GM19468 (cell line): ENCODE measurements around the gene COL6A1.
"Not testable (repeated sequence)": the region's sequence is repeated elsewhere in the genome, so short reads cannot be mapped to it uniquely, and the experiment has no call there.

Source experiments
- ATAC-seq: cut with Tn5 transposase; IDR thresholded peaks from one replicate; pipeline ENCODE4 v1.9.1; 2021; ENCODE audit warnings: mild to moderate bottlenecking, moderate library complexity, moderate number of reproducible peaks; ENCODE audit not compliant: unreplicated experiment; ENCODE audit errors: extremely low read depth

The COL6A1 gene

DNA sequence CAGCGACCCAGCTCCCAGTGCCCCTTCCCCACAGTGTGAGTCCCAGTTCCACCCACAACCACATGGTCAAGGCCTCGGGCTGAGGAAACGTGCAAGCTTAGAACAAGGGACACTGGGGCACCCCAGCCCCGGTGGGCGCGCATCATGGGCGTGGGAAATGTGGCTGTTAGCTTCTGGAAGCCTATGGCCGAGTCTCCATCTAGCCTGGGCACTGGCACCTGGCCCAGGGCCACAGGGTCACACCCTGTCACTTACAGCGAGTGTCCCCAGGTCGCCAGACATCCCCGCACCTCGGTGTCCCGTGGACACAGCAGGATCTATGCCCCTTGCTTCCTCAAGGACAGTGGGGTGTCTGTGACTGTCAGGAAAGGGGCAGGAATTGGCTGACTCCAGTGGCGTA, 37.0 kb upstream of the COL6A1 start:
- ATAC-seq, result no peak

DNA sequence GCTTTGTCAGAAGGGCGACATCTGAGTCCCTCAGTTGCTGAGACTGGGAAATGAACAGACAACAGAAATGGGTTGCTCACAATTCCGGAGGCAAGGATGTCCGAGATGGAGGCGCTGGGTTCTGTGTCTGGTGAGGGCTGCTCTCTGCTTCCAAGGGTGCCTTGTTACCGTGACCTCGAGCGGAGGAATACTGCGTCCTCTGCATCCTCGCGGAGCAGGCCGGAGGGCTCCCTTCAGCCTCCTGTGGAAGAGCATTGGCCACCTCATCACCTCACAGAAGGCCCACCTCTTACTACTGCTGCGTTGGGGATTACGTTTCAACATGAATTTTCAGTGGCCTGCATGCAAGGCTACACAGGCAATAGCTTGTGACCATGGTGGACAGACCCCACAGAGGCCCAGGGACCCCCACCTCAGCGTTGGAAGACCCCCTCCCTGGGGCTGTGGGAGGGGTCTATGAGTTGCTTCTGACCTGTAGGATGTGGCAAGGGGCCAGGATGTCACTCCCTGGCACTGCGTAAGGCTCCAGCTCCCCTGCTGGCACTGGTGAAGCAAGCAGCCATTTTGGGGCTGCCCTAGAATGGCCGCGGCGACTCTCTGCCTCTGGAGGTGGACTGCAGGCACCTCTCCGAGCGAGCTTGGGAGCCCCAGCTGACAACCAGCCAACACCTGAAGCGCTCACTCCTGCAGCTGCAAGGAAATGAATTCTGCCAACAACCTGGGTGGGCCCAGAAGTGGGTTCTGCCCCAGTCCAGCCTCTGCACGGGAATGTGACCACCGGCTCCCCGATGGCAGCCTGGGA, 36.3 kb upstream of the COL6A1 start:
- ATAC-seq, result no peak

DNA sequence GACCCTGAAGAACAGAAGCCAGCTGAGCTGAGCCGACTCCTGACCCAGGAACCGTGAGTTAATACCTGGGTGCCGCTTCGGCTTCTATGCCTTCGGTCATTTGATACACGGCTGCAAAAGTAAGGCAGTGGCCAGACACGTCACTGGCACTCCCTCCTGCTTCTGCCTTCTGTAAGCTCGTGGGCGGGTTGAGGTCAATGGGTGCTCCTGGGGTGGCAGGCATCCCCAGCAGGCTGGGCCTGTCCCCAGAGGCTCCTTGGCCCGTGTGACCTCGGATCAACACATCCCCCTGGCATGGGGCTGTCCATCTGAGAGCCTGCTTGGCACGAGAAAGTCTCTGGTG, 35.7 kb upstream of the COL6A1 start:
- ATAC-seq, result no peak

DNA sequence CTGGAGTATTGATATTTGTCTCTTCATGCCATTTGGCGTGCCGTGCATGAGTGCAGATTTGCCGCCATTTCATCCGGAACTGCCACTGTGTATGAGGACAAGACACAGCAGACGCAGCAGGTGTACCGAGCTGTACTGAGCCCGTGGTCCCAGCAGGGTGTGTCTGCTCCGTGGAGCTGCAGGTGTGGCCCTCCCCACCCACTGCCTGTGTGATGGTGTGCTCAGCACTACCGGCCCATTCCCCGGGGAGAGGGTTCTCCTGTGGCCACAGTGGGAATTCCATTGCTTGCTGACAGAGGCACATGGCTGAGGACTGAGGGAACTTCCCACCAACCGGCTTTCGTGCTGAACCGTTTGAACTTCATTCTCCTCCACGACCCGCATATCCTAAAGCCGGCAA, 34.3 kb upstream of the COL6A1 start:
- no peak for ATAC-seq

DNA sequence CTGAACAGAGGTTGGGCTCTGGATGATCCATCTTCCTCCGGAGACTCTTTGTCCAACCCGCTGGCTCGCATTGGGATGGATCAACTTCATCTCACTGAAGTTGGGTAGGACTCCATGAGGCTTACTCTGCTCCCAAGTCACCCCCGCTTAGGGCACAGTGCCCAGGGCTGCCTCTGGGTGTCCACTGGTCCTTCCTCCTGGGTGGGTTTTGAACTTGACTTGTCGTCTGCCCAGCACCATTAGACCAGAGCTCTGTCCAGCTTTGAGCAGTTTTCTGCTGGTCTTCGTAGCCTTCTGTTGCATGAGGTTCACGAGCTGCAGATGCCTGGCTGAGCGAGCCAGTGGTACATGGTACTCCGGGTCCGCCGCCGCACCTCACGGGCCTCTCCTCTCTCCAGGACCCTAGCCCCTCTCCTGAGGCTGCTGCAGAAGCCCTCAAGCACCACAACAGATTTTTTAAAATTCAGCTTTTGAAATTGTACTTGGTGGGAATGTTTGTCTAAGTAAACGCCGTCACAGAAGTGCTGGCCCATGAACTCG, 33.8 kb upstream of the COL6A1 start:
- ATAC-seq, result no peak

DNA sequence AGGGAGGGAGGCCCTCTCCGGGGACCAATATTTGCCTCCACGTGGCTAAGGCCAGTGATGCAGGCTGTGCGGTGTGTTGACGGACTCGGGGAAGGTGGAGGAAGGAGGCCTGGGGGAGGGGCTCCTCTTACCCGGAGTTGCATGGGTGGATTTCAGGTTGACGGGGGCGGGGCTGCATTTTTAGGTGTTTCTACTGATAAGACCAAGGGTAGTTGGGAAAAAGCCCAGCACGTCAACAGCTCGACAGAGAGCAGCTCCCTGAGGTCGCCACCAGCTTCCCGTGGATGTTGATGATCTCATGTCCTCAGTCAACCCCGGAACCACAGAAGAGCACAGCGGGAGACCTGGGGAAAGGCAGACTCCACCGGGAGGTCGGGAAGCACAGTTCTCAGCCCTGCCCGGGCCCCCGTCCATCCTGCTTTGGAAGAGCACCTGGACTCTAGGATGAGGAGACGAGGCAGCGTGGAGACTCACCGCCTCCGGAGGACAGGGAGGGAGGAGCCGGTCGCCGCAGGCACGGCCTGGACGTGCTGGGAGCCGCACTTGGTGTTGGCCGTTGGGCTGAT, 32.9 kb upstream of the COL6A1 start:
- ATAC-seq, result no peak

DNA sequence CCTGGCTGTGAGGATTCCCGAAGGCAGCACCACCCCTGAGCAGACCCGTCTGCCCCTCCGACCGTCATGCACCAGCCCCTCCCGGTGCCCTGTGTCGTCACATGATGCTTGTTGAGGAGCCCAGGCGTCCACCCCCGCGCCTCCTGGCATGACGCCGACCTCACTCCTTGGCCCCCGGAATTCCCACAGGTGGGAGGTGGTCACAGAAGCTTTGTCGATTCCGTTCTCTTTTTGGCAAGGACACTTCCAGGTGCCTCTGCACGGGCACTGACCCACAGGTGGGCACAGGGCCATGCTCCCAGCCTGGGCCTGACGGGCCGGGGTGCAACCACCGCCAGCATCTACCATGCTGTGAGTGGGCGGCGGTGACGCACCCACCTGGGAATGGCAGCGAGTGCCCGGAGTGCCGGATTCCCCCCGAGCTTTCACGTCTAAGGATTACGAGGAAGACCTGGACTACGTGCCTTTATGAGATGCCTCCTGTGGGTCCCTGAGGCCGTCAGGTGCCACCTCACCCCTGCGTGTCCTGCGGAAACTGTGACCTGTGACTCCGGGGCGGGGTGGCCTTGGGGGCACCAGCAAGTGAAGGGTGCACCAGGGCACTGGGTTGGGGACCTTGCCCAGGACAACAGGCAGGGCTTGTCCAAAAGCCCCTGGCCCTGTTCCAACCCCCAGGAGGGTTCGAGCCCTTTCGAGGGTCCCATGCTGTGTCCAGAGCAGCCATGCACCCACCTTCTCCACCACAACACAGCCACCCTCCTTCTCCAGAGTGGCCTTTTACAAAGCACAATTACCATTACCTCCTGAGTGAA, 31.4 kb upstream of the COL6A1 start:
- no peak for ATAC-seq

DNA sequence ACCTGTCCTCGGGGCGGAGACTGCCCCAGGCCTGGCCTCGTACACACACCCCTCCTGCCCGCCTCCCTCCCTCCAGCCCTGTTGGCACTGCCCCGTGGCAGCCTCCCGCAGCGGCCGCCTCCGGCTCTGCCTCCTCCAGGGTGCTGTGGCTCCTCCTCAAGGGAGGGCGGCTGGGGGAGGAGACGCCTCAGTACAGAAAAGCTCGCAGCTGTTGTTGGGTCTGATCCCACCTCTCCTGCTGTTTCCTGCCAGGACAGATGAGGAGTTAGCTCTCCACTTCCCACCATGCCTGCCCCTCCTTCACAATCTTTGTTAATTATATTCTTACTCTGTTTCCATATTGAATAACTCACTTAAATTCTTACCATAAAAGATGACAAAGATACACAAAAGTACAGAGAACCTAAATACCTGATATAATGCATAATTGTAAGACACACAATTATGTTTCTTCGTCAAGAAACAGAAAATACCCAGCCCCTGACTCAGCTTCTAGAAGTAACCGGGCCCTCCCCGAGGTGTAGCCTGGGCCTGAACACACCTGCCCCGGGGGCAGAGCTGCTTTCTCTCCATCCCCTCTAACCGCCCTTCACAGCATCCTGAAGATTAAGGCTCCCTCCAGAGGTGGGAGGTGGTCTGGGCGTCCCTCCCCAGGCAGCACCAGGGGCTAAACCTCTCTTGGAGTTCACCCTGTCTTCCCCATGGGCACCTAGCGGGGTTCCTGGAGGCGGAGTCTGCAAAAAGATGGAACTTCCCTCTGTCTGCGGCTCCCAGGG, 30.6 kb upstream of the COL6A1 start:
- no peak for ATAC-seq

DNA sequence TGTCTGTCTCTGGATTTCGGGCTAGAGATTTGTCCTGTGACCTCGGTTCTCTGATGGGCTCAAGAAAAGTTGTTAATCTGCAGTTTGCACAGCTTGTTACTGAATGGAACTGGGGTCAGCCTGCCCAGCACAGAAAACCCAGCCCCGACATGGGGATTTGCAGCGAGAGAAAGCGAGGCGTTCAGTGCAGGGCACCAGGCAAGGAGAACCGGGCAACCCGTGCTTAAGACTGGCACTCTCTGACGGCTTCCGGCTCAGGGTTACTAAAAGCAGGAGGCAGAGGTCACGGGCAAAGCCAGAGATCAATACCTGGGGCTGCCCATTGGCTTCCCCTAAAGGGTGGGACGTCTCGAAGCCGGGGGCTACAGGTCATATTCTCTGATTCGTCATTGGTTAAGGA, 29.9 kb upstream of the COL6A1 start:
- no peak for ATAC-seq

DNA sequence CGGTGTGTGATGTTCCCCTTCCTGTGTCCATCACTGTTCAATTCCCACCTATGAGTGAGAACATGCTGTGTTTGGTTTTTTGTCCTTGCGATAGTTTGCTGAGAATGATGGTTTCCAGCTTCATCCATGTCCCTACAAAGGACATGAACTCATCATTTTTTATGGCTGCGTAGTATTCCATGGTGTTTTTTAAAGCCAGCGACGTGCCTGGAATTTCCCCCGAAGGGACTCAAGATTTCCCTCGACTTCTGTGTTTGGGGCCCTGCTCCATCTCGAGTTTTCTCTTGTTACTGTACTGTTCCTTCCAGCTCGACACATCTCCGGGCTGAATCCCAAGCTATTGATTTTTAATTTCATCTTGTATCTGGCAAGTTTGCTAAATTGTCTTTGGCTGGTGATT, 29.0 kb upstream of the COL6A1 start:
- ATAC-seq, result not testable (repeated sequence)

DNA sequence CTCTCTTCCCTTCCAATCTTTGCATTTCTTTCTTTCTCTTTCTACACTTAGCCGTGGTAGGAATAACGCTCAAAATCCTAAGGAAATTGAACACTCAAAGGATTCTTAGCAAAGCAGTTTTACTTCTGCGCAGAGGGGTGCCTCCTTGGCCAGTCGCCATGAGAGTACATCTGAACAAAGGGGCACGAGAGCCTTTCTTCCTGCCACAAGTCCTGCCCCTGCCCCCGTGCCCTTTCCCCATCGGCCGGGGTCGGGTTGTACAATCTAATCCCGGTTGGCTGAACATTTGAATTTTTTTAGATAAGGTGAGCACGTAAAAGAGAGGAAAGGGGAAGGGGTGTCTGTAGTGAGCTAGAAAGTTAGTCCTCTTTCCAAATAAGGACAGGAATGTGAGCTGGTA, 28.6 kb upstream of the COL6A1 start:
- ATAC-seq, result no peak

DNA sequence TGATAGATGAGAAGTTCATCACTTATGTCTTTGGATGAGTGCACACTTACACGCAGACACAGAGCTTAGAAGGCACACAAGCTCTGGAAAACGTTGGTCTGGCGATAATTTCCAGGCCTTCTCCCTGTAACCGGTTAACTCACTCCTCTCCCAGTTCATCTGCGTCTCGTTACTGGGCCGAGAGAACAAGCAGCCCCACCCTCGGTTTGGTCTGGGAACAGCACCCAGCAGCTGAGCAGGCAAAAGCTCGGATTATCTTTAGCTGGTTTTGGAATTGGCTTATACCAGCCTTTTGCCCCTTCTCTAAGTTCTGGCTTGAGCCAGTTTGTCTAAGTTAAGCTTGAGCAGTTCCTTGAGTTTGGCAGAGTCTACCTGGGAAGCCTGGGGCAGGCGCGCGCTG, 27.3 kb upstream of the COL6A1 start:
- no peak for ATAC-seq

DNA sequence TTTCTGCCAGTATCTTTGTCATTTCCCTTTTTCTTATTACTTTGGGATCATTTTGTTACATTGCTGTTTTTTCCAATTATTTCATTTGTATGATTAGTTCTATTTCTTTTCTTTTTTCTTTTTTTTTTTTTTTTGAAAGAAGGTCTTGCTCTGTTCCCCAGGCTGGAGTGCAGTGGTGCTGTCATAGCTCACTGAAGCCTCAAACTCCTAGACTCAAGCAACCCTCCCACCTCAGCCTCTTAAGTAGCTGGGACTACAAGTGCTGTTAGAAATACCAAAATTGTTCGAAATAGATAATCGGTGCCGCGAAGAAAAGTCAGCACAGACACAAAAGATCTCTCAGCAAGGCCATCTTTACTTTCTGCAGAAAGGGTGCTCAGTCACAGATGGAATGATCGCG, 26.6 kb upstream of the COL6A1 start:
- ATAC-seq, result no peak

DNA sequence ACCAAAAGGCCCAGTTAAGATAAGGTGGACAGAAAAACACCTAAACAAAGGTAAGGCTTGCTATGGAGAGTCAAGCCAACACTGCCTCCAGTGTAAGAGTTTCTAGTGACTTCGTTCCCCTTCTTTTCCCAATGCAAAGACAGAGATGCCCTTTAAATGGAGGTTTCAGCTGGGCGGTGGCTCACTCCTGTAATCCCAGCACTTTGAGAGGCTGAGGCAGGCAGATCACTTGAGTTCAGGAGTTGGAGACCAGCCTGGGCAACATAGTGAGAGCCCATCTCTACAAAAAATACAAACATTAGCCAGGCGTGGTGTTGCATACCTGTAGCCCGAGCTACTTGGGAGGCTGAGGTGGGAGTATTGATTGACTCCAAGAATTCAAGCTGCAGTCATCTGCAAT, 24.0 kb upstream of the COL6A1 start:
- no peak for ATAC-seq

DNA sequence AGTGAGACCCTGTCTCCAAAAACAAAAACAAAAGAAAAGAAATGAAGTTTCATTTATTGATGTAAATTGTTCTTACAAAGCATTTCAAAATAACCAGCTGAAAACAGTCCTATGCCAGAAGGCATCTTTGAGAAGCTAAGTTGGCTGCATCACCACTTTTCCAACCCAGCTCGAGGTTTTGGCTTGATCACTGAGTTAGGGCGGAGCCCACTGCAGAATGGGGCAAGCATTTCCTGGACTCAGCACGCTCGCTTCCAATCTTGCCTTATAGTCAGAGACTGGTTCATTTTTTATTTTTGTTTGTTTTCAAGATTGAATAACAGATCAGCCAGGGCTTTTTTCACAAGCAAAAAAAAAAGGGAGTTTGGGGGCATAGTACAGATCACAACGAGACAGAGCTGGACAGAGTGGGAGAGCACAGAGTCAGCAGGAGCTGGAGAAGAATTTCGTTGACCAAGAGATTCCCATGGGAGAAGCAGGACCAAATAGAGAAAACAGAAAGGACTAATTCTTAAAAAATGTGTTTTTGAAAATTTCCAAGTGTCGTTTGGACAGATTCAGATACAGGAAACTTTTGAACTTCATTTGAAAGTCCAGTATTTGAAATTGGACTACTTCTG, 23.5 kb upstream of the COL6A1 start:
- ATAC-seq, result no peak

DNA sequence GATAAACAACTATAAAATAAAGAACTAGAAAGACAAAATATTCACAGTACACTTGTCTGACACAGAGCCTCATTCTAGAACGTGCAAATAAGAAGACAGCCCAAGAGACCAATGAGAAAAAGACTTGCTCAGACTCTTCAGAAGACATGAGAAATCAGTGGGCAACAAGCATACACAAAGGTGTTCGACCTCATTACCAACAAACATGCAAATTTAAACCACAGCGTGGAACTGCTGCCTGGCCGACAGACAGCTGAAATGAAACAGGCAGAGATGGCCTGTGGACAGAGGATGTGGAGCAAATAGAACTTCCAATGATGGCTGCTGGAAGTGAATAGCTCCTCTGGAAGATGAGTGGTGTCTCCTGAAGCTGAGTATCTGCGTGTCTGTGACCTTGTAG, 22.4 kb upstream of the COL6A1 start:
- ATAC-seq, result no peak

DNA sequence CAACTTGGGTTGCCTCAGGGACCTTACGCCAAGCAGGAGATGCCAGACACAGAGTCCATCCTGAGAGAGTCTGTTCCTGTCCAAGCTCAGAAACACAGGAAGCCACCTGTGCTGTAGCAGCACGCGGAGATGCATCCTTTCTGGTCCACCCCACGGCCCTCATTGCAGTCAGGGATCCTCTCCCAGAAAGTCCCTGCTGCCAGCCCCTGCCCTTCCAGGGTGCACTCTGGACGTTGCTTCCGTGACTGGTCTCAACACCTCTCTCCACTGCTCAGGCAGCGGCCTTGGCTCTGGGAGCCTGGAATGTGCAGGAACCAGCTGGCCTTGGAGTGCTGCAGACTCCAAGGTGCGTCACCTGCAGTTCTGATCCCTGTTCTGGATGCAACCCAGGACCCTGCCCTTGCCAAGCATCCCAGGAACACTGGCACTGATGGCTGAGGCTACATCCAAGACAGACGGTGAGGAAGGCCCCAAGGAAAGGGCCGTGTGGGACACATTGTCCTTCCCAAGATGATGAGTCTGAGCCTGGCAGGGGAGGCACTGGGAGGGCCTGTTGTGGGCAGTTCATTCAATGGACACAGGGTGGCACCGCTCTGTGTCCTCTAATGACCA, 21.7 kb upstream of the COL6A1 start:
- ATAC-seq, result no peak

DNA sequence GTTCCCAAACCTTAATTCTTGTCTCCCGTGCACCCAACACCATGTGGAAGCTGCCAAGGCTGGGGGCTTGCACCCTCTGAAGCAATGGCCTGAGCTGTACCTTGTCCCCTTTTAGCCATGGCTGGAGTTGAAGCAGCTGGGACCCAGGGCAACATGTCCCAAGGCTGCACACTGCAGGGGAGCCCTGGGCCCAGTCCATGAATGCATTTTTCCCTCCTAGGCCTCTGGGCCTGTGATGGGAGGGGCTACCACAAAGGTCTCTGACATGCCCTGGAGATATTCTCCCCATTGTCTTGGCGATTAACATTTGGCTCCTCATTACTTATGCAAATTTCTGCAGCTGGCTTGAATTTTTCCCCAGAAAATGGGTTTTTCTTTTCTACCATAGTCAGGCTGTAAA, 20.2 kb upstream of the COL6A1 start:
- not testable (repeated sequence) for ATAC-seq

DNA sequence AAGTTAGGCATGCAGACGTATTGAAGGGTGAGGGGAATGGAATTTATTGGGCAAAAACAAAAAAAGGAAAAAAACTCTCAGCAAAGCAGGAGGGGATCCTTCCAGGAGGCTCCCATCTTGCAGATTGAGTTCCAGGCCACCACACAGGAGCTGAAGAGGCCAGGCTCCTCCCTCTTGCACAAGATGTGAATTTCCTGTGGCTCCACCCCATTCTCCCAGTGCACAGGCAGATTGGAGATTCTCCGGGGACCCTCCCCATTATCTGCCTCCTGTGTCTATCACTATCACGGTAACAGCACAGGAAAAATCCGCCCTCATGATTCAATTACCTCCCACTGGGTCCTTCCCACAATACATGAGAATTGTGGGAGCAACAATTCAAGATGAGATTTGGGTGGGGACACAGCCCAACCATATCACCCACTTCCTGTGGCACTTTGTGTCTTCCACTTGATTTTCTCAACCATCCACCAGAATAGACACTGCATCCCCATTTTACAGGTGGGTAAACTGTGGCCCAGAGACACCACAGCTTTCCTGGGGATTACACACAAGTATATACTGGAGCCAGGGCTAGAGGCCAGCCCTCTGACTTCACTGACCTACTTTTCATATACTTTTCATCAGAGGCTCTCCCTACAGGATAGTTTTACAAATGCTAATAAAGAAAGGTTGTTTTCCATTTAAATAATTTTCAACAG, 18.9 kb upstream of the COL6A1 start:
- no peak for ATAC-seq
